GM19438 (cell line): Measurements from ENCODE around the gene STRN4.
"Not testable (repeated sequence)": the region's sequence is repeated elsewhere in the genome, so short reads cannot be mapped to it uniquely, and the experiment has no call there.

Source experiments
- ATAC-seq: cut with Tn5 transposase; IDR thresholded peaks from one replicate; pipeline ENCODE4 v1.9.1; 2021; ENCODE audit warnings: low read depth; ENCODE audit not compliant: unreplicated experiment

STRN4 gene

GRCh38 chr19:46715975-46716671 lies 30.1 kb downstream of the STRN4 start:
- ATAC-seq: no peak

DNA sequence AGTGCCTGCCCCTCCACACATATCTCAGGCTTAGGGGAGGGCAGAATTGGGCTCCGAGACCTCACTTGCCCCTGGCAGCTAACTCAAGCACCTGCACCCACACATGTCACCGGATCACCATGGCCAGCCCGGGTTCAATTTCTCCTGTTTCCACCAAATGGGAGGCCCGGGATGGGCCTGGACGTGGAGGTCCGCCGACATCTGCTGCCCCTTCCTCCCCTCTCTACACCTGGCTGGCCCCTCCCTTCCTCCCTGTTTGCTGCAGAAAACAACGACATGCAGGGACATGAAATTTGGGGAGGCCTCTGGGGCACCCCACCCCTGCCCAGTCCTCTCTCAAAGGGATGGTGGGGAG lies 30.7 kb downstream of the STRN4 start:
- no peak for ATAC-seq

- ATAC-seq: no peak
Observed at GRCh38 chr19:46714444-46715106, 31.7 kb downstream of the STRN4 start.

DNA sequence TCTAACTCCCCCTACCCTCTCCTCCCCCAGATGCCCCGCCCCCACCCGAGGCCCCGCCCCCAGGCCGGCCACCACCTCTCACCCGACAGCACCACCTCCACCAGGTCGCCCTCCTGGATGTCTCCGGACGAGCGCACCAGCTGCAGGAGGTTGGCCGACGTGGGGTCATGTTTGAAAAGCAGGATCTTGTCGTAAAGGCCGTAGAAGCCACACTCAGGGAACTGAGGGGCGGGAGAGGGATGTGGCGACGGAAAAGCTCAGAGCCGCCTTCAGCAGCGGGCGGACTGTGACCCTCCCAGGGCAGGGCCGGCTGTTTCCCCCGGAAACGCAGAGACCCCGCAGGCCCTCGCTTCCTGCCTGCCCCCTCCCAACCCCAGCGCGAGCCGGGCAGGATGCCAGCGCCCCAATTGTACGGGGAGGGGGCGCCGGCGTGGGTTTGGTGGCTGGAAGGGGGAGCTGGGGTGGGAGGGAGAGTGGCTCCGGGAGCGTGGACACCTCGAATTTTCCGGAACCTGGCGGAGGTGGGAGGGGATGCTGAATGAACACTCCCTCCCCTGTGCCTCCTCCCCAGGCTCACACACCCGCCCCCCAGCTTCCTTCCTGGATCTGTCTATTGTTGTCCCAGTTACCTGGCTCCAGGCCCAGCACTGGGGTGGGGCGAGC lies 32.3 kb downstream of the STRN4 start:
- no peak for ATAC-seq

- not testable (repeated sequence) for ATAC-seq
Observed at GRCh38 chr19:46712768-46713338, 33.4 kb downstream of the STRN4 start.

GRCh38 chr19:46710687-46711086 lies 35.6 kb downstream of the STRN4 start:
- ATAC-seq: no peak

DNA sequence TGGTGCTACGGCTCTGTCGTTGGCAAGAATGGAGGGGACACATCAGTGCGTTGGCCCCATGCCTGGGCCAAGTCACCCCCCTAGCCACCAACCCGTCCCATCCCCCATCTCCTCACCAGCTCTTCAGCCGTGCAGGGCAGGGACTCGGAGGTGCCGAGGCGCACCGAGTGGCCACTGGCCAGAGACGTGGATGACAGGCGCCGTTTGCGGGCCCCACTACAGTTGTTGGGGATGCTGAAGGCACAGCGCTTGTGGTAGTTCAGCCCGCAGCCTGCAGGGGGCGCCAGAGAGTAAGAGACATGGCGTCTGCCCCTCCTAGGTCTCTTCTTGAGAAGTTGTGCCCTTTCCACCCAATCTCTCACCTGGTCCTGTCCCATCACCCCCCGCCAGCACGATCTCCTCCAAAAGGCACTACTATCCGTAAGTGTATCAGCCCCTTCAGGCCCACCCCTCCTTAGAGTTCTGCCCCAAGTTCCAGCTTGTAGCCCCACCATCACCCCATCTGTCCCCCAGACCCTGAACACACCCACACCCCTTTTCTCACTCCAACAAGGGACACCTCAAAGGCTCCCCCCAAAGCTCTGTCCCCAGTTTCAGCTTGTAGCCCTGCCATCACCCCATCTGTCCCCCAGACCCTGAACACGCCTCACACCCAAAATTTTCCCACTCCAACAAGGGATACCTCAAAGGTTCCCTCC lies 41.7 kb downstream of the STRN4 start:
- ATAC-seq: no peak

DNA sequence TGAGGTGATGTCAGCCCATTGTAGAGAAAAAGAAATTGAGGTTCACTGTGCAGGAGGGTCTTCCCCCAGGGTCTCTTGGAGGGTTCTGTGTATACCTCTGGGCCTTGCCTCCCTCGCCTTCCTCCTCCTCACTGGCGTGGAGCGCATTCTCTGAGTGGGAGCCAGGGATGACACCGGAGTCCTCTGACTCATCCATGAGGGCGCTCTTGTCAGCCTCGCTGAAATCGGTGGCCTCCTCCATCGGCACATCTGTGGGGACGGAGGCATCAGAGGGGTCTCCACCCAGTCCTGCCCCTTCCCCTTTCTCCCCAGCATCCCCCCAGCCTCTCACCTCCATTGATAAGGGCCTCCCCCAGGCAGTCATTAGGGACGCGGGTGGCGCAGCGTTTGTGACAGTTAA lies 45.5 kb downstream of the STRN4 start:
- no peak for ATAC-seq

- ATAC-seq: no peak
Observed at GRCh38 chr19:46698395-46699321, 47.6 kb downstream of the STRN4 start.

- ATAC-seq: no peak
Observed at GRCh38 chr19:46697204-46697960, 48.9 kb downstream of the STRN4 start.

DNA sequence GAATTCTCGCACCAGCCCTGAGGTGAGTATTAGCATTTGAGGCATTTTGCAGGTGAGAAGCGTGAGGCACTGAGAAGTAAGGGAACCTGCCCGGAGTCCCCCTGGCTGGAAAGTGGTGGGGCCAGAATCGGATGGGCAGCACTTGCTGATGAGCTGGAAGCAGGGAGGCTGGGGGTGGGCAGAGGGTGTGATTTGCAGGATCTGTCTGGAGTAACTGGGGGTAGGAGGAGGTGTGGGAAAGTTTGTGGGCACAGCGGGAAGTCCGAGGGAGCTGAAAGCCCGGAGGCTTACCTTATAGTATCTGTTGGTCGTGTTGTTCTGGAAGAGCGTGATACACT lies 49.4 kb downstream of the STRN4 start:
- ATAC-seq: no peak

- no peak for ATAC-seq
Observed at GRCh38 chr19:46696052-46696451, 50.2 kb downstream of the STRN4 start.

GRCh38 chr19:46693760-46694159 lies 52.5 kb downstream of the STRN4 start:
- ATAC-seq: no peak

- ATAC-seq: no peak
Observed at GRCh38 chr19:46692918-46693722, 53.1 kb downstream of the STRN4 start.

DNA sequence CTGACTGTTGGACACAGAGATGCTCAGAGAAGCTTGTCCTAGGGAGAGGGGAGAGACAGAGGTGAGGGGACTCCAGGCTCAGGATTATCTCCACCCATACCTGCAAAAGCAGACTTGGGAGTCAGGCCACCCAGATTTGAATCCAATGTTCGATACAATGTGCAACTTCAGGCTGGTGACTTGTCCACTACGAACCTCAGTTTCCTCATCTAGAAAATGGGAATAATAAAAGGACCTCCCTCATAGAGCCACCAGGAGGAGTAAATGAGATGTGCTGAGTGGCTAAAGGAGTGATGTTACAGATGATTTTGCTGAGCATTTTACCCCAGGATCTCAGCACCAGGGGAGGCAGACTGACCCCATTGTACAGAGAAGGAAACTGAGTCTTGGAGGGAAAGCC lies 54.3 kb downstream of the STRN4 start:
- ATAC-seq: no peak

GRCh38 chr19:46691104-46691503 lies 55.1 kb downstream of the STRN4 start:
- no peak for ATAC-seq

DNA sequence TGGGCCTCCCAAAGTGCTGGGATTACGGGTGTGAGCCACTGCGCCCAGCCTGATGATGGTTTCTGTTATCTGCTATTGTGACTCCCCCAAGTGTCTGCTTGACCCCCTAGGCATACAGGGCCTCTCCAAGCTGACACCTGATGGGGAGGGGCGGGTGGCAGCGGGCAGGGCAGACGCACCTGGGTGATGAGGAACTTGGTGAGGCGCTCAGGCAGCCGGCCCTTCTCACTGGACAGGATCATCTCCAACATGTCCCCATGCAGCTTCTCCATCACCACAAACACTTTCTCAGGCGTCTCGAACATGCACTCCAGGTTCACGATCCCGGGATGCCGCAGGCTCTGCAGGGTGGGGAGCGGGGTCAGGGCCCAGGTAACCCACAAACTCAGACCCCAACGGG lies 56.9 kb downstream of the STRN4 start:
- ATAC-seq: no peak

DNA sequence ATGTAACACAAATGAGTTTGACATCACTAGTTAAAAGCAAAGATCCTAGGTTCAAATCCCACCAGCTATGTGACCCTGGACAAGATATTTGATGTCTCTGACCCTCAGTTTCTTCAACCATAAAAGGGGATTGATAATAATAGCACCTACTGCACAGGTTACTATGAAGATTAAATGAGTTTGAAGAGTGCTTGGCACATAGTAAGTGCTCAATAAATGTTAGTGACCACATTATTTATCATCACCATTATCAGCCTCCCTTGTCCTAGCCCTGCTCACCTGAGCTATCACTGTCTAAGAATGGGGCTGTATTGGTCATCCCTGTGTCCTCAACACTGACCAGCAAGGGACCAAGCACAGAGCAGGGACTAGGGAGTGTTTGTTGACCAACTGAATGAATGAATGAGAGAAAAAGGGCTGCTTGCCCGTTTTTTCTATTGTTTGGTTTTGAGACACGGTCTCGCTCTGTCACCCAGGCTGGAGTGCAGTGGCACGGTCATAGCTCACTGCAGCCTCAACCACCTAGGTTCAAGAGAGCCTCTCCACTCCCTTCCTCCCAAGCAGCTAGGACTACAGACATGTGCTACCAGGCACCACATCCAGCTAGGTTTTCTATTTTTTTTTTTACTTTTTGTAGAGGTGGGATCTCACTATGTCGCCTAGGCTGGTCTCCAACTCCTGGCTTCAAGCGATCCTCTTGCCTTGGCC lies 58.7 kb downstream of the STRN4 start:
- ATAC-seq: no peak
